H1 (cell line): ENCODE data around the gene CMTR2. TPM values are rescaled to one million over a fixed set of nuclear protein-coding genes. Genes with fewer than 3 reads are reported as not detected.

Experiments used
- CTCF ChIA-PET: fragments of 300-600 bp; sonication (Branson Sonifier 250); formaldehyde crosslinking; loops from one replicate; lab custom pipeline; 2021; ENCODE audit not compliant: partially characterized antibody; lab: Charles Lee
- POLR2A ChIA-PET: fragments of 300-600 bp; sonication (Branson Sonifier 250); formaldehyde crosslinking; loops from one replicate; lab custom pipeline; 2021; ENCODE audit warnings: inconsistent platforms; ENCODE audit not compliant: partially characterized antibody; lab: Charles Lee
- DNase-seq, 2 experiments: peaks; one replicate each; pipeline versions ENCODE4 v3.0.0 to v3.0.0-alpha.2; 2010 to 2022; ENCODE audit warnings: low spot score in 2 of 2, low read depth in 1 of 2, mixed read lengths in 1 of 2
- FAIRE-seq: peaks from 2 replicates; lab custom pipeline; 2011; peaks lifted over from hg19 to GRCh38; lab: Jason Lieb, UNC
- H2AFZ ChIP-seq: 2 replicates; pipeline ENCODE4 v1.8.1; 2012; ENCODE audit warnings: low read length, inconsistent platforms
- H2AK5ac ChIP-seq: 2 replicates; pipeline ENCODE4 v1.6.1; 2013; ENCODE audit warnings: low read depth, low read length
- H2BK120ac ChIP-seq: replicated peaks from 2 replicates; pipeline ENCODE3; 2013; ENCODE audit warnings: low read depth, low read length, inconsistent platforms
- H2BK12ac ChIP-seq: 2 replicates; pipeline ENCODE4 v1.6.1; 2013; ENCODE audit warnings: low read depth, low read length
- H2BK15ac ChIP-seq: 2 replicates; pipeline ENCODE4 v1.6.1; 2013; ENCODE audit warnings: low read length
- H2BK20ac ChIP-seq: 2 replicates; pipeline ENCODE4 v1.6.1; 2013; ENCODE audit warnings: low read length
- H2BK5ac ChIP-seq: 2 replicates; pipeline ENCODE4 v1.6.1; 2013; ENCODE audit warnings: low read depth, low read length
- H3K14ac ChIP-seq: 2 replicates; pipeline ENCODE4 v1.6.1; 2013; ENCODE audit warnings: inconsistent platforms; ENCODE audit not compliant: insufficient read length
- H3K18ac ChIP-seq: 2 replicates; pipeline ENCODE4 v1.6.1; 2013; ENCODE audit warnings: low read length; ENCODE audit errors: extremely low read depth
- H3K23ac ChIP-seq: 2 replicates; pipeline ENCODE4 v1.6.1; 2013; ENCODE audit warnings: inconsistent platforms; ENCODE audit not compliant: insufficient read length
- H3K23me2 ChIP-seq: 2 replicates; pipeline ENCODE4 v1.6.1; 2013; ENCODE audit warnings: low read depth, low read length
- H3K27ac ChIP-seq: 2 replicates; pipeline ENCODE4 v1.6.1; 2011; ENCODE audit warnings: low read depth, low read length, inconsistent platforms
- H3K27me3 ChIP-seq, 4 experiments: replicated peaks in 1 of 4; 1 replicate in 1 of 4; 2 replicates in 3 of 4; pipeline versions ENCODE4 v1.6.1 to v1.8.1; 2011 to 2013; ENCODE audit warnings: low read length in 3 of 4, mild to moderate bottlenecking in 3 of 4, inconsistent platforms in 2 of 4, mixed read lengths in 2 of 4, moderate library complexity in 1 of 4; ENCODE audit not compliant: control insufficient read depth in 3 of 4, insufficient read depth in 3 of 4; ENCODE audit errors: extremely low read depth in 1 of 4
- H3K36me3 ChIP-seq, 4 experiments: 2 replicates each; pipeline versions ENCODE4 v1.6.1 to v1.8.1; 2011 to 2013; ENCODE audit warnings: mild to moderate bottlenecking in 4 of 4, low read length in 3 of 4, moderate library complexity in 2 of 4, control low read depth in 1 of 4, inconsistent platforms in 1 of 4; ENCODE audit not compliant: insufficient read depth in 4 of 4, control insufficient read depth in 2 of 4
- H3K4ac ChIP-seq: replicated peaks from 2 replicates; pipeline ENCODE3; 2013; ENCODE audit warnings: low read length, low read depth, mixed read lengths, inconsistent platforms; ENCODE audit not compliant: insufficient read length
- H3K4me1 ChIP-seq, 4 experiments: replicated peaks in 1 of 4; 1 replicate in 1 of 4; 2 replicates in 3 of 4; pipeline versions ENCODE4 v1.6.1 to v1.8.1; 2011 to 2013; ENCODE audit warnings: low read length in 3 of 4, inconsistent platforms in 2 of 4, mixed read lengths in 1 of 4; ENCODE audit not compliant: insufficient read depth in 4 of 4, control insufficient read depth in 3 of 4
- H3K4me2 ChIP-seq, 2 experiments: 2 replicates each; pipeline versions ENCODE4 v1.6.1 to v1.8.1; 2011 to 2013; ENCODE audit warnings: low read depth in 2 of 2, low read length in 2 of 2, control low read depth in 1 of 2, inconsistent platforms in 1 of 2, mild to moderate bottlenecking in 1 of 2; ENCODE audit not compliant: insufficient read depth in 1 of 2
- H3K4me3 ChIP-seq, 4 experiments: fragments of 200-600, 300-600 bp in 1 of 4; sonication (generic), shearing (Covaris generic), sonication (Bioruptor Twin) in 1 of 4; 2 replicates each; pipeline versions ENCODE4 v1.5.1 to v1.8.1; 2011 to 2016; ENCODE audit warnings: low read length in 4 of 4, low read depth in 3 of 4, control low read depth in 2 of 4, inconsistent platforms in 2 of 4, mild to moderate bottlenecking in 2 of 4, mixed read lengths in 1 of 4, moderate library complexity in 1 of 4; ENCODE audit not compliant: insufficient read depth in 2 of 4; ENCODE audit errors: extremely low read depth in 1 of 4
- H3K56ac ChIP-seq: replicated peaks from 2 replicates; pipeline ENCODE3; 2013; ENCODE audit warnings: low read depth, mild to moderate bottlenecking, mixed read lengths, low read length, inconsistent platforms; ENCODE audit not compliant: insufficient read length
- H3K79me1 ChIP-seq: 2 replicates; pipeline ENCODE4 v1.6.1; 2013; ENCODE audit warnings: low read depth, low read length, control low read depth
- H3K79me2 ChIP-seq, 2 experiments: 2 replicates each; pipeline versions ENCODE4 v1.6.1 to v1.8.1; 2012 to 2013; ENCODE audit warnings: low read length in 2 of 2, mild to moderate bottlenecking in 2 of 2, inconsistent platforms in 1 of 2; ENCODE audit not compliant: insufficient read depth in 2 of 2, control insufficient read depth in 1 of 2
- H3K9ac ChIP-seq, 4 experiments: replicated peaks in 1 of 4; 1 replicate in 1 of 4; 2 replicates in 3 of 4; pipeline versions ENCODE4 v1.6.1 to v1.8.1; 2011 to 2013; ENCODE audit warnings: low read depth in 3 of 4, low read length in 3 of 4, control low read depth in 2 of 4, mild to moderate bottlenecking in 2 of 4, moderate library complexity in 2 of 4, inconsistent platforms in 1 of 4; ENCODE audit errors: extremely low read depth in 1 of 4
- H3K9me3 ChIP-seq, 2 experiments: 2 replicates each; pipeline versions ENCODE4 v1.6.1 to v1.8.1; 2012 to 2013; ENCODE audit warnings: mild to moderate bottlenecking in 2 of 2, moderate library complexity in 2 of 2, control low read depth in 1 of 2, inconsistent platforms in 1 of 2, low read depth in 1 of 2, low read length in 1 of 2, mixed read lengths in 1 of 2; ENCODE audit not compliant: insufficient read depth in 2 of 2
- H4K20me1 ChIP-seq, 2 experiments: replicated peaks in 1 of 2; 2 replicates each; pipeline versions ENCODE3 to v1.8.1; 2011 to 2013; ENCODE audit warnings: inconsistent platforms in 2 of 2, low read length in 2 of 2, mild to moderate bottlenecking in 1 of 2; ENCODE audit not compliant: insufficient read depth in 2 of 2, control insufficient read depth in 1 of 2
- H4K5ac ChIP-seq: 2 replicates; pipeline ENCODE4 v1.6.1; 2013; ENCODE audit warnings: low read length, low read depth, mixed read lengths, inconsistent platforms; ENCODE audit not compliant: insufficient read length
- H4K8ac ChIP-seq: 2 replicates; pipeline ENCODE4 v1.8.0; 2013; ENCODE audit warnings: mild to moderate bottlenecking, moderate library complexity, low read length, inconsistent platforms; ENCODE audit not compliant: insufficient read depth; ENCODE audit errors: extremely low read depth
- H4K91ac ChIP-seq: replicated peaks from 2 replicates; pipeline ENCODE3; 2013; ENCODE audit warnings: low read length, mixed read lengths, inconsistent platforms; ENCODE audit not compliant: insufficient read length
- CEBPB ChIP-seq: IDR thresholded peaks from 2 replicates; pipeline ENCODE4 v1.6.1; 2012; ENCODE audit warnings: low read depth, low read length
- CHD1 ChIP-seq: IDR thresholded peaks from 2 replicates; pipeline ENCODE4 v1.6.1; 2012; ENCODE audit warnings: low read depth, low read length, improper control_type of control experiment
- GABPA ChIP-seq: IDR thresholded peaks from 2 replicates; pipeline ENCODE4 v1.6.1; 2011; ENCODE audit warnings: mild to moderate bottlenecking, low read length, moderate library complexity, borderline replicate concordance; ENCODE audit not compliant: insufficient read depth
- GTF2F1 ChIP-seq: IDR thresholded peaks from 2 replicates; pipeline ENCODE4 v1.6.1; 2012; ENCODE audit warnings: low read depth, low read length, improper control_type of control experiment, borderline replicate concordance
- HDAC6 ChIP-seq: IDR thresholded peaks from one replicate; pipeline ENCODE4 v1.7.1; 2012; ENCODE audit warnings: low read depth, mild to moderate bottlenecking, inconsistent platforms, low read length, moderate library complexity
- KDM1A ChIP-seq: fragments of 200-600, 300-600 bp; sonication (generic); IDR thresholded peaks from 2 replicates; pipeline ENCODE4 v1.7.1; 2016; ENCODE audit warnings: mild to moderate bottlenecking, low read length, borderline replicate concordance
- NRF1 ChIP-seq: IDR thresholded peaks from 2 replicates; pipeline ENCODE4 v1.6.1; 2011; ENCODE audit warnings: mild to moderate bottlenecking, low read depth, low read length, improper control_type of control experiment
- RAD21 ChIP-seq, 2 experiments: IDR thresholded peaks in 1 of 2; conservative IDR thresholded peaks in 1 of 2; 2 replicates each; pipeline ENCODE4 v1.6.1; 2011; ENCODE audit warnings: low read depth in 2 of 2, low read length in 2 of 2, improper control_type of control experiment in 1 of 2, inconsistent platforms in 1 of 2, mild to moderate bottlenecking in 1 of 2, moderate library complexity in 1 of 2
- RFX5 ChIP-seq: IDR thresholded peaks from 2 replicates; pipeline ENCODE4 v1.6.1; 2011; ENCODE audit warnings: low read depth, low read length, improper control_type of control experiment, borderline replicate concordance
- SAP30 ChIP-seq: fragments of 300-600 bp; sonication (generic); IDR thresholded peaks from 2 replicates; pipeline ENCODE4 v1.7.1; 2012; ENCODE audit warnings: low read length, moderate library complexity, mild to moderate bottlenecking, inconsistent platforms; ENCODE audit not compliant: insufficient read depth, insufficient replicate concordance
- SIX5 ChIP-seq: IDR thresholded peaks from 2 replicates; pipeline ENCODE4 v1.6.1; 2011; ENCODE audit warnings: mild to moderate bottlenecking, low read depth, low read length
- SRF ChIP-seq: IDR thresholded peaks from 2 replicates; pipeline ENCODE4 v1.6.1; 2011; ENCODE audit warnings: mild to moderate bottlenecking, low read depth, low read length, moderate library complexity
- TAF1 ChIP-seq: IDR thresholded peaks from 2 replicates; pipeline ENCODE4 v1.6.1; 2011; ENCODE audit warnings: mild to moderate bottlenecking, low read depth, low read length
- TCF12 ChIP-seq: IDR thresholded peaks from 2 replicates; pipeline ENCODE4 v1.6.1; 2011; ENCODE audit warnings: low read depth, mild to moderate bottlenecking, low read length
- TEAD4 ChIP-seq: IDR thresholded peaks from 2 replicates; pipeline ENCODE4 v1.6.1; 2012; ENCODE audit warnings: low read depth, low read length, inconsistent platforms, mixed read lengths
- WGBS, 2 experiments: shearing (Covaris generic) in 1 of 2; methylation state at CpG; one replicate each; pipeline versions ENCODE4 v1.1.6 to v1.1.7; 2013 to 2015; ENCODE audit warnings: low lambda C conversion rate in 2 of 2, mixed read lengths in 2 of 2, inconsistent platforms in 1 of 2, low coverage in 1 of 2, missing lambda C conversion rate in 1 of 2; ENCODE audit not compliant: insufficient replicate concordance in 2 of 2, insufficient coverage in 1 of 2, insufficient read length in 1 of 2; ENCODE audit errors: extremely low coverage in 1 of 2, missing lambda C conversion rate in 1 of 2; 5-methylcytosine and 5-hydroxymethylcytosine counted together
- polyA plus RNA-seq, 7 experiments: library from polyadenylated mRNA; depleted of rRNA in 3 of 7; stranded (reverse) in 5 of 7; unstranded in 2 of 7; fragments of >200 nt in 5 of 7; fragments of 200-250 nt in 2 of 7; gene quantifications; 1 replicate in 5 of 7; 2 replicates in 1 of 7; 4 replicates in 1 of 7; pipeline versions ENCODE4 v1.2.1 to v1.2.3, GENCODE V29; 2011 to 2013; ENCODE audit warnings: missing spikeins in 2 of 7, mixed read lengths in 2 of 7
- total RNA-seq: library from RNA; stranded (reverse); fragmentation: NEBNext Ultra II Directional; extraction: Animal tissue kit (Norgen Biotek cat#: 25700); gene quantifications from 2 replicates; pipeline ENCODE4 v1.2.1, GENCODE V29; 2021

Gene CMTR2
- total and polyA plus RNA-seq, 2 of the 8 experiments (the other 6 are each of a cell fraction or from before 2014, with no cell fraction given), result 8.5 to 12.8 TPM

DNA sequence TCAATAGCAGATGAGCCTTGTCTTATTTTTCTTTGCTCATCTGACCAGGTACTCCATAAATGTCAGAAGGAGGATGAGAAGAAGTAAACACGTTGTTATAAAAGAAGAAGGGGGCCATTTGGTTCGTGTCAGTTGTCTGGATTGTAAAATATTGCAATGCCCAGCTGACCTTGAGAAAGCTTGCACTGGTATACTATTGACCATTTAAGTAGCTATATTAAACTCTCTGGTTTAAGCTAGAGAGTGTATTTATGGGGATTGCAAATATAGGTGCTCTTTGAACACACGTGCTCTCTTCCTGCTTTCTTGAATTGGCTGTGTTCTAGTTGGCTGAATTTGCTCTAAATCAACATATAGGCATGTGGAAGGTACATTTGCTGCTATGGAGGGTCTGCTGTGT lies 26.1 kb upstream of the CMTR2 start:
- no peak overlapping the region for H2BK5ac ChIP-seq
- H3K18ac ChIP-seq, result no peak overlapping the region
- POLR2A ChIA-PET, result no interaction called here
- H4K20me1 ChIP-seq, result no peaks in the 10 kb centered on the region
- H3K36me3 ChIP-seq, result no peaks in the 10 kb centered on the region
- H3K4ac ChIP-seq, result no peak overlapping the region
- no peaks in the 10 kb centered on the region for H3K79me2 ChIP-seq
- no peak overlapping the region for H2AFZ ChIP-seq
- WGBS, 2 experiments, result 80% methylated on average over 3 of the region's 3 CpGs; no CpG with 5 or more reads in 1 of the 2 experiments
- H3K4me1 ChIP-seq, result peaks cover 0 to 6% (median 0%) of the 10 kb centered on the region in 4 experiments; a peak in 3 of 7 replicates
- H3K9ac ChIP-seq, result no peak overlapping the region
- no peaks in the 10 kb centered on the region for H3K79me1 ChIP-seq
- H2BK12ac ChIP-seq, result no peak overlapping the region
- H2BK120ac ChIP-seq, result no peak overlapping the region
- H3K4me3 ChIP-seq, result no peak overlapping the region
- H3K56ac ChIP-seq, result no peak overlapping the region
- no peak overlapping the region for H4K8ac ChIP-seq
- CTCF ChIA-PET, result interaction anchor here (0.9 to 1.9 kb wide), 4 partner anchors 10 to 68 kb away, joined by 3 to 5 read pairs (median 3); no protein-coding TSS in a partner anchor
- FAIRE-seq (no peak), DNase-seq (no peak)
- no peak overlapping the region for H3K14ac ChIP-seq
- no peak overlapping the region for H4K91ac ChIP-seq
- no peak overlapping the region for H3K4me2 ChIP-seq
- no peak overlapping the region for H2BK15ac ChIP-seq
- no peaks in the 10 kb centered on the region for H3K9me3 ChIP-seq
- H3K27me3 ChIP-seq, result no peaks in the 10 kb centered on the region
- no peak overlapping the region for H3K27ac ChIP-seq
- no peak overlapping the region for H3K23ac ChIP-seq
- H2AK5ac ChIP-seq, result no peak overlapping the region
- no peaks in the 10 kb centered on the region for H3K23me2 ChIP-seq
- no peak overlapping the region for H2BK20ac ChIP-seq
- H4K5ac ChIP-seq, result no peak overlapping the region
- TF ChIP-seq TCF12 (no peak), TAF1 (no peak), KDM1A (no peak), HDAC6 (no peak), SAP30 (no peak), CEBPB (no peak), NRF1 (no peak), CHD1 (no peak), SRF (no peak), RAD21 (IDR thresholded peaks at IDR 0.05 in 1 of 2, conservative IDR thresholded peaks at IDR 0.05 in 1 of 2; ENCODE audit: low read depth in 2 of 2, low read length in 2 of 2) (no peak), GABPA (no peak), GTF2F1 (no peak), SIX5 (no peak), TEAD4 (no peak), RFX5 (no peak)
